Germinal center (tissue), 1 donor: ENCODE results near the gene TMEM185B.

Experiments
- DNase-seq: peaks from one replicate; pipeline ENCODE4 v3.0.0; 2012; ENCODE audit warnings: mixed read lengths, low spot score

Gene TMEM185B

DNA sequence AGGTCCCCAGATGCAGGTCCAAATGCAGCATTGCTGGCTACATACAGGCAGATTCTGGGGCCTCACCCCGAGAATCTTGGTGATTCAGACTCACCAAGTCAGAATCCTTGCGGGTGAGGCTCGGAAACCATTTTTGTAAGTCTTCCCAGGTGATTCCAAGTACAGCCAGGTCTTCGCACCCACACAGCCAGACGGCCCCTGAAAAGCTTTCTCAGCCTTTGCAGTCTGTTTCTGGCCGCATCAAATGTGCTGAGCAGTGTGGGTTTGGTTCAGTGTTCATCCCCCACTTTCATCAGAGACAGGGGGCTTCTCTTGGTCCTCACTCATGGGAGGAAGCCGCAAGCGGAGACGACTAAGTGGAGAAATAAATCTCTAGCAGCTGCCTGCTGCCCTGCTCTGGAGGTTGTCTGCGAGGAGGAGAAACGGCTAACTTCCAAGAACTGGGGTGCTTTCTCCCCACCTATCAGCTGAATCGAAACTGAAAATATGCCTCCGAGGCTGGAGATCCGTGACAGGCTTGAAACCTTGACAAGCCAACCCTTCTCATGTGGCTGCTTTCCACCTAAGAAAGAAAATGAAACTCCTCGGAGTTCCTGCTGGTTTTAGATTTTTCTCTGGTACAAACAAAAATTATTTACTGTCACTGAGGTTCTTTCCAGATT lies 8.9 kb upstream of the TMEM185B start:
- peak; percentile 80 for DNase-seq

DNA sequence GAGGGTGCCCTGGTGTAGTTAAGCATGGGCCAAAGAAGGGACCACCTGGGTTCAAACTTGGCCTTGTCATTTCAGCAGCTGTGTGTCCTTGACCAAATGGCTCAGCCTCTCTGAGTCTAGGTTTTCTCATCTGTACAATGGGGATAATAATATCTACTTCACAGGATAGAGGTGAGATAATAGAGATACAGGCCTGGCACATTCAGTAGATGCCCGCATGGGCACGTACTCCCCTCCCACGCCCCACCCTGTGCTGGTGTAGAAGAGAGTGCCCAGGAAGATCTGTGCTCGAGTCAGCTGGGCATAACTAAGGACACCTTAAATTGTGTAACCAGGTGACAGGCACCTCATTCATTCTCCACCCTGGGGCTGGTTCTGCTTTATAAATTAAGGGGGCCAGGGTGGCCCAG lies 8.4 kb upstream of the TMEM185B start:
- no peak for DNase-seq

DNA sequence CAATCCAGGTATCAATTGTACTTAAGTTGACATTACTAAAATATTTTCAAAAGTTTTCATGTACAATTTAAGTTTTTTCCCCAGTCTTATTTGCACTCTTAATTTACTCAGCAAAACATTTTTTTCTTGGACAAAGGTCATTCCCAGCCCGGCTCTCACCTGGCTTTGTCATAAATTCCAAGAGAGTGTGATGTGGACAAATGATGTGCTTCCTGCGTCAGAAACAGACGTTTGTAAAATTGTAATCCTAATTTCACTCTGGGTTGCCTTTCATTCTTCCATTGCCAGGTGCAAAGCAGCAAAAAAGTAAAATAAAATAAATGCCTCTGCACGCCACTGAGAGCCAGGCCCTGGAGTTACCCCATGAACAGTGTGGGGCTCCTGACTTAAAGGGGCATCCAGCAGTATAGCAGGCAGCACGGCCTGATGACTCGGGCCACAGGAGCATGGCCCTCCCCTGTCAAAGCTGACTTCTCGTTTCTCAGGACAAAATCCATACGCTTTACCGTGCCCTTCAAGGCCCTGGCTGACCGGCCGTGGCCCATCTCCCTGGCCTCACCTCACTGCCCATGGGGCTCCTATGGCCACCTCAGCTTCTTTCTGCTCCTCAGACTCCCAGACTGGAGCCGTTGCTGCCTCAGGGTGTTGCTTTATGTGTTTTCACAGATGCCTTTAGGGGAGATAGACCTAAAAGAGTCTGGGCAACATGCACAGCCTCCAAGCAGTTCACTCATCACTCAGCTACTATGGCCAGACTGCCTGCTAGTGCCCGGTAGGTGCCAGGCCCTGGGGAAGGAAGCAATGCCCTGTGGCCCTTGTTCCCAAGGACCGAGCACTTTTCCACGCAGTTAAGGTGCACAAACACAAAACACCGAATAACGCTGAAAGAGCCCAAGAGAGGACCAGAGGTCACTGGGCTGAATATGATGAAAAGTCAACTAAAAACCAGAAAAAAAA lies 7.6 kb upstream of the TMEM185B start:
- no peak for DNase-seq

DNA sequence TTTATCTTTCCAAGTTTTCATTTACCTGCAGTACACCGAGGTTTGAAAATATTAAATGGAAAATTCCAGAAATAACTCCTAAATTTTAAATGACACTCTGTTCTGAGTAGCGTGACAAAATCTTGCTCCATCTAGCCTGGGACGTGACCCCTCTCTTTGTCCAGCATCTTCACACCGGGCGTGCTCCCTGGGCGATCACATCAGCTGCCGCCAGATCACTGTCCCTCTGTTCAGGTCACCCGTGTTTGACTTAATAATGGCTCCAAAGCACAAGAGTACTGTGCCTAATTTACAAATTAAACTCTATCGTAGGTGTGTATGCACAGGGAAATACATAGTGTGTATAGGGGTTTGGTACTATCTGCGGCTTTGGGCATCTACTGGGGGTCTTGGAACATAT lies 6.1 kb upstream of the TMEM185B start:
- DNase-seq, result no peak

DNA sequence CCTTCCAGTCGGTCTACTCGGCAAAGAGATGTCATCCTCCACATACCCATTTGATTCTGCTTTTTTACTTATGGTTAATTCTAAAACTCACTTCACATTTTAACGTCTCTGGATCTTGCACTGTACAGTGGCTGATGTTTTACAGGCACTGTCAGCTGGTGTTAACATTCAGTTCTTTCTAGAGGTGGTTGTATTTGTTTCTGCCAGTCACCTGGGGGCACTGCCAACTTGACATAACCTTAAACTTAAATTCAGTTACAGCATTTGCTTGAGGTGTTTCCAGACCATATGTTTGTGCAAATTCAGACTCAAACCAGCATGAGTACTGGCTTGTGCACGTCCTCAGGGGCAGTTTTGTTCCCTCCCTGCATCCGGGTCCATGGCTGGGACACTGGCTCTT lies 5.3 kb upstream of the TMEM185B start:
- DNase-seq, result no peak

DNA sequence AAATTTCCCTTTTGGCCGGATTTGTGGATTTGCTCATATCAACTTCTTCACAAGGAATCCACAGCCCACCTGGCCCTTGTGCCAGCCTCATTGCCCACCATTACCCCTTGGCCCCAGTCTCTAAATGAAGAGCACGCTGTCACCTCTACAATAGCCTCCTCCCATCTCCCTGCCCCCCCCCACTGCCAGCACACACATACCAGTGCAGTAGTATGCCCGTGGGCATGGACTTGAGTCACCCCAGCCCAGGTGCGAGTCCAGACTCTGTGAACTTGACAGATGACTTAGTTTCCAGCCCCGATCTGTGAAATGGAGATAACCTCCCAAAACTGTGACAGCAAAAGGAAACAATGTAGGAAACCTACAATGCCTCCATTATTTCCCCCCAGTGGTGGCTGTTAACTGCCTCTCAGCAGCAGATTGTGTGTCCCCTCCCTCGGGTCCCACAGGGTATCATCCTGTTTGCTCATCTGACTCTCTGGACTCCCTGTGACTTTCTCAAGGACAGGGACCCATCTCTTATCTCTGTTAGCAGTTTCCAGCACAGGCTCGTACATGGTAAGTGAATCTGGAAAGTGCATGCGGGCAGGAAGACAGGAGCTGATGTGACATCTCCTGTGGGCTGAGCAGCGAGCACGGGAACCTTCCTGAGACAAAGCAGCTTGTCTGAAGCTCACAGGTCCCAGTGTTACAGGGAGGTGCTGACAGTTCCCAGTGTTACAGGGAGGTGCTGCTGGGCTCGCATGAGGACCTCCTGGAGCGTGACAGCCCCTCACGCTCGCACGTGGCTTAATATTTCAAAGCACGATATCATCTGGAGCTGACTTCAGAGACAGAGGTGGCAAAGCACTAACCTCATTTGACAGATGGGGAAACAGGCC lies 4.2 kb upstream of the TMEM185B start:
- DNase-seq, result no peak

DNA sequence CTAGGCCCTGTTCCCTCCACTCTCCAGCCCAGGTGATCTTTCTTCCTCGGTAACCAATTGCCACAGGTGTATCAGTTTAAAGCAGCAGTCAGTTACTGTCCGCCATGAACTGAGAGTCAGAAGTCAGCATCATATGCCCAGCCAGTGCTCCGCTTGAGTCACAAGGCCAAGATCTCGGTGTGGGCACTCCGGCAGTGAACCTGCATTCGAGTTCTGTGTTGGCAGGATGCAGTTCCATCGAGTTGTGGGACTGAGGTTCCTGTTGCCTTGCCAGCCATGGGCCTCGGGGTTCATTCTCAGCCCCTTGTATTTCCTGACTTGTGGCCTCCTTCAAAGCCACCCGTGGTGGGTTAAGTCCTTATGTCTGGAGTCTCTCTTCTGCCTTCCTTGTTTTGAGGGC lies 3.1 kb upstream of the TMEM185B start:
- no peak for DNase-seq

DNA sequence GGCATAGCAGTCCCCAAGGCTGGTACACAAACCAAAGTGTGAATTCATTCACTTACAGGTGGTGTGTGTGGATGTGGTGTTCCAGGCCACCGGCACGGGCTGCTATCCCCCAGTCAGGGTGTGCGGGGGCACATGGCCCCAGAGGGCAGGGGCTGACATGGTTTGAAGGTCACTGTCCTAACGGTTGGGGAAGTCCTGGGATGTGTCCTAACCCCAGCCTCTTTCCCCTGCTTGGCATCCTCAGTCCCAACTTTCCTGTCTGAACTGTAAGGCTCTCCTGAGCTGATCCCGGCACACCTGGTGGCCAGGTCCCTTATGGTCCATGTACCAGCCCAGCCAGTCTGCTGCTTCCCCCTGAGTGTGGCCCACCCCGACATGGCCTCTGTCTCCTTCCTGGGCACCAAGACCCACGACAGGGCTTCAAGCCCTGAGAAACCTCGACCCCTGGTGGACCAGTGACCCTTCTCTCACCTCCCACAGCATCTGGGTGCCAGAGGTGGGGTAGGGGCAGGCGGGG lies 2.4 kb upstream of the TMEM185B start:
- DNase-seq, result no peak

DNA sequence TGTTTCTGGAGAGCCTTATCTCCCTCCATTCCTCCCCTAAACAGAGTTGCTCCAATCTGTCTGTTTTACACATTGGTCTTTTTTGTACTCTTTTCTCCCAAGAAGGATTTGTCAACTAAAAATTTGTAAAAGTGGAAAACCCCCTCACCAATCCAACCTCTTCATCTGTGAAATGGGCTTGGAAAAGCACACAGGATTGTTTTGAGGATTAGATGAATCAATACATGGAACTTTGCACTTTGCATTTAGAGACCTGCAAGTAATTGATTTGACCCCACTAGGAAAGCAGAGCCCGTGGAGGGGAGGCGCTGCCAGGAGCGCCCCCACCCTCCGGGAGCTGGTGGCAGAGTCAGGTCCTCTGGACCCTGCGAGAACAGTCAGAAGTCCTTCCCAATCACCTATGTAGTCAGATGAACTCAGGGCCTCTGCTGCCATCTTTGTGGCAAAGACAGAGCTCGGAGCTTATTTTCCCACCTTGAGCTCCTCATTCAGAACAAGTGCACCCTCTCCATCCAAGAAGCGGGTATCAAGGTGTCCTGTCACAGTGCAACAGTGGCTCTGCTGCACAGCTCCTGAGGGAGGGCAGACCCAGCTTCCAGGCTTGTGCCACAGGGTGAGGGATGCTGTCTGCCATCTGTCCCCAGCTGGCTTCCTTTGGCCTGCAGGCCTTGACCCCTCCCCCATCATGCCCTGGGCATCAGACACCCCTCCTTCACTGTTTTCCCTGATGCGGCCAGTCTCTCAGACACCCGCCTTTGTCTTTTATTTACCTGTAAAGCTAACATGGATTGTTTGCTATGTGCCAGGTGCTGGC lies 1.7 kb upstream of the TMEM185B start:
- DNase-seq, result no peak

DNA sequence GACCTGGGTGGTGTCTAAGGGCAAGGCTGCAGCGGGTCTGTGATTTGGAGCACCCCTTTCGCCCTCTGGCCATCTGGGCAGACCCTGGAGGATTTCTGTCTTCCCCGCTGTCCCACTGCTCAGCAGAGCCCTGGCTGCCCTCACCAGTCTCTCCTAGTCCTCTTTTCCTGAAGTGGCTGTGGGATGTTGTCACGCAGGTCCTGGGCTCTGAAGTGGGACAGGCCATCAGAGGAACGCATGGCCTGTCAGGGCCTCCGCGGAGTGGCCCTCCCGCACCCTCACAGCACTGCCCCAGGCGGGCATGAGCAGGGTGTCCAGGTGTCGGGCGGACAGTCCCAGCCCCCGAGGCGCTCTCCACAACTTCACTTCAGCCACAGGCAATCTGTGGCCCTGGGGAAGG lies 1.1 kb upstream of the TMEM185B start:
- DNase-seq, result no peak

DNA sequence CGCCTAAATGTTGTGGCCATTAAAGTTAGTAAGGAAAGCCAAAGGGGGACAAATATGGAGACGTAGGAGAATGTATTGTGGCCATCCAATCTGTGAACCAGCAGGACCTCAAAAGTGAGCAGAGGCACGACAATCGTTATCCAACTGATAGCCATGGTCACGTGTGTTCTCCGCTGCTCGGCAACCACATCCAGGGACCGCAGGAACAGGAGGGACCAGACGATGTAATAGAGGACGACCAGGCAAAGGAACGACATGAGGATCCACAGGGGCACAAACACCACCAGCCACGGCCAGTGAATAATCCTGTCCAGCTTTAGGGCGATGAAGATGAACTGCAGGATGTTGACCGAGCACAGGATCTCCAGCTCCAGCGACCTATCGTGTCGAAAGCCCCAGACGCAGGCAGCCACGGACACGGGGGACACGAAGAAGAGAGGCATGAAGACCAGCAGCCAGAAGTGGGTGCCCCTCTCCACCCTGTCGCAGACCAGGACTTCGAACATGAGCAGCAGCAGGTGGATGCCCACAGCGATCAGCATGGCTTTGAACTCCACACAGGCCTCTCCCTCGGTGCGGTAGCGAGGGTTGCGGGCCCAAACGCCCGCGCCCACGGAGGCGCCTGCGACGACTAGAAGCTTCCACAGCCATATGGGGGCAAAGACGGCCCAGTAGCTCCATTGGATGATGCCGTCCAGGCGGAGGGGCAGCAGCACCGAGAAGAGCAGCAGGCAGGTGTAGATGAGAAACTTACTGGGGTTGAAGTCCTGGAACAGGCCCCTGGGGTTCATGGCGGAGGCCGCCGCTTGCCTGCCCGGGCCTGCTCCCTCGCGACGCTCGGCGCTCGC lies 790 bp downstream of the TMEM185B start:
- DNase-seq, result no peak

DNA sequence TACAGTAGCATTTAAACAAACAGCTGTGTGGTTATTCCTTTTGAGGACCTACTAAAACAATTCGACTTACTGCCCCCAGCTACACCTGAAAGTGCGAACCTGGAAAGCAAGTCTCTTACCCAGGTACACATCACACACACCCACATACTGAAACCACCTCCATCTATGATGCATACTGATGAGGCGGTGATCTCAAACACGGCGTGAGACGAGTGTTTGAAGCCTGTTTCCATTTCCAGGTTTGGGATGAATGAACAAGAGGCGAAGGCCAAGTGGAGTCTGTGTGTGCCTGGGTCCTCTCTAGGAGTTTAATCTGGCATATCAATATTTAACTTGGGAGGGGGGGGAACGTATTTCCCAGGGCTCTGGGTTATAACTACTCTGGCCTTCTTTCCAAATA lies 1.6 kb downstream of the TMEM185B start:
- DNase-seq, result no peak

DNA sequence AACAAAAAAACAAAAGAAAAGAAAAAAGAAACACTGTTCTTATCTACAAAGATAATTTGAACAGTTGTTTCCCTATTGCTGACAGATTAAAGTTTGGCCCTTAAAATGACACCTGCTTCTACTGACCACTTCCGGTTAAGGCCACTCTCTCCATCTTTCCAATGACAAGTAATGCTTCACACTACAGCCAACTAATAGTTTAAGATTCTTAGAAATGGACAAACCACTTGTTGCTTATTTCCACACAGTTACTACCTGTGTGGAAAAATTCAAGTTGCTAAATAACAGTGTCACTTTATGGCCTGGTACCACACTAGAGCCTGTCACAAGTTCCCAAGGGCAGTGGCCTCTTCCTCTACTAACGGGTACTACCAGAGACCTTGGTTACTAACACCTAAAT lies 2.4 kb downstream of the TMEM185B start:
- DNase-seq, result no peak

DNA sequence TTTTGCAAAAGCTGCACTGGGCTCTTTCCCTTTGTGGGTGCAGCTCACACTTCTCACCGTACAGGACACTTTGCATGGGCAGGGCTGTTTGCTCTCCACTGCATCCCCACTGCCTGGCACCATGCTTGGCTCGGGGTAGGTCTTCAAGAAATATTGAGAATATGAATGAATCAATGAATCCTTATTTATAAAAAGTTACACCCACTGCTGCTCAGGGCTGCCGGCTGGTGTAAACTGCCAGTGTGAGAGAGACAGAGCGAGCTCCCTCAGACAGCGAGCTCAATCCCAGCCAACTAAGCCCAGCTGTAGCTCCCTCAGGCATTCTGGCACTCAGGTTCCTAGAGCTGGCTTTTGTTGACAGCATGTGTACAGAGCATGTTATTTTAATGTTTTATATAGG lies 3.4 kb downstream of the TMEM185B start:
- DNase-seq, result no peak

DNA sequence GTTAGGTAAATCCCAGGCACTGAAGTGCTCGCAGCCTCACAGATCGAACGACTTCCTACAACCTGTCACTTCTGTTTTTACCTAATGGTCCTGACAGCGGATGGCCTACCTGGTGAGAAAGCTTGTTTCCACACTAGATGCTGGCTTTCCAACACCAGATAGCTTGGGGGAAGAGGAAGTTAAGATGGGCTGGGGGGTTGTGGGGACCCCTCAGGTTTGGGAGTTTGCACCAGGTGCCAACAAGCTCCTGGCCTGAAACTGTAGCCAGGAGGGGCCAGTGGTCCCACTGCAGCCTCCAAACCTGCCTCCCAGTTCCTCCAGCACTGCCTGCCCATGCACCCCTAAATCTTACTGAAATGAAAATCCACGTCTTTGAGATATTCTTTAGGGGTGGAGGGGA lies 3.9 kb downstream of the TMEM185B start:
- no peak for DNase-seq

DNA sequence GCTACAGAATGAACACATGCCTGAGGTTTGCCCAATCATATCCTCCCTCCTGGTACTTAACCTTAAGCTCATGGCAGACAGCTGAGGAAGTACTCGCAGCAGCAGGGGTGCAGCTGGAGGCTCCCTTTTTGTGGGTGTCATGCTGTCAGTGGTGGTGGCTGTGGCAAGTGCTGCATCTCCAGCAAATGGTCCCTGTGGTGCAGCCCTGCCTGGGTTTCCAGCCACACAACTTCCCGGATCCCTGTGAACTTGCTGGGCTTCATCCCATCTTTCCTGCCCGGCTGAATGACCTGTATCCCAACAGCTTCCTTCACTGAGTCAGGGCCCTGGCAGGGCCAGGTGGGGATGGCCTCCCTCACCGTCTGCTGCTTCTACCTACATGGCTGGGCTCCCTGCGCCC lies 5.0 kb downstream of the TMEM185B start:
- DNase-seq, result no peak

DNA sequence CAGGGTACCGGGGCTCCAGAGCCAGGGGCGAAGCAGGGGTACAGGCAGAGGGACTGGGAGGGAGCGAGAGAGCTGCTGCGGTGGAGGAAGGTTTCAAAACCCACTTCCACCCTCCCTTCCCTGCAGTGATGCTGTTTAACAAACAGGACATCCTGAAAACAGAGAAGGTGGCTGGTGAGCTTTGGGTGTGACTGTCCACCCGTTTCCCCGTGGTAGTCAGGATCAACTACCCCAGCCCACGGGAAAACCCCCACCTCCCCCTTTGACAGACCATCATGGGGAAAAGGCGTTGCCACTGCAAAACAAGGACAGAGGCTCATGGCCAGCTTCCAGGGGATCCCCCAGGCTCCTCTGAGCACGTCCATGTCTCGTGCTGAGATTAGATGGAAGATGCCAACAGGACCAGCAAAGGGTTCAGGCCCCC lies 12.9 kb downstream of the TMEM185B start:
- DNase-seq, result no peak

DNA sequence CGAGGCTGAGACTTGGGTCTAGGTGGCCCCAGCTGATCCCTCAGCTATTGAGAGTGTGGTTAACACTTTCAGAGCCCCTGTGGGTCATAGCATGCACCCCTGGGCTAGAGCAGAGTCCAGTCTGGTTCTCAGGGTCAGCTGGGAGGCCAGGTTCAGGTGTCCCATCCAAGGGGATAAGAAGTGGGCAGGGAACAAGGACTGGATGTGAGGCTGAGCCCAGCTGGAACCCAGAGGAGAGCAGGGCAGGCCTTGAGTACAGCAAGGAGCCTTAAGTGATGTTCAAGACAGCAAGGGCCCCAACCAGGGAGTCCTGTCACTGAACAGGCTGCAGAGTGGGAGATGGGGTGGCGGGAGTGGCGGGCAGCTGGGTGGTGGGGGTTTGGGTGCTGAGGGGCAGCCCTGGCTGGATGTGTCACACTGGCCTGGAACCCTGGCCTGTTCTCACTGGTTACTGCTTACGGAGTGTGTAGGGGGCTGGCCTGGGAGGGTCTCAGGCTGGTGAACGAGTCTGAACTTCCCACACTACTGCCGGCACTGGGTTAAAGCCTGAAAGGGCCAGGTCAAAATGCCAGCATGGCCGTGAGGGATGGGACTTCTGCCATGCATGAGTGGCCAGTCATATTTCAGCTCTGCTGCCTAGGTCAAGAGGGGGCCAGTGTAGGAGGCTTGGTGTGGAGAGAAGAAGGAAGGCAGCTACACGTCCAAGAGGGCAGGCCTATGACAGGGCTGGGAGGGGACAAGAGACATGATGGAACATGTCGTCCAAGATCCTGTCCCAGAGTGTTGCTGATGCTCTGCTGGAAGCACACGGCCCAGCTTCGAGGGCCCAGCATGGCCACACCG lies 13.6 kb downstream of the TMEM185B start:
- no peak for DNase-seq
